BLaER1 (cell line): ENCODE results near the gene MACROH2A1.
"Not testable (repeated sequence)": the region's sequence is repeated elsewhere in the genome, so short reads cannot be mapped to it uniquely, and the experiment has no call there.

Source experiments
- H3K27ac ChIP-seq: shearing (Covaris generic); formaldehyde crosslinking; 2 replicates; pipeline ENCODE4 v1.8.1; 2022
- H3K27me3 ChIP-seq: shearing (Covaris generic); formaldehyde crosslinking; 2 replicates; pipeline ENCODE4 v1.8.1; 2022
- H3K36me3 ChIP-seq: shearing (Covaris generic); formaldehyde crosslinking; 2 replicates; pipeline ENCODE4 v1.8.1; 2022
- H3K4me1 ChIP-seq: shearing (Covaris generic); formaldehyde crosslinking; 2 replicates; pipeline ENCODE4 v1.8.1; 2022
- H3K4me2 ChIP-seq: shearing (Covaris generic); formaldehyde crosslinking; 2 replicates; pipeline ENCODE4 v1.8.1; 2022
- H3K4me3 ChIP-seq: shearing (Covaris generic); formaldehyde crosslinking; 2 replicates; pipeline ENCODE4 v1.8.1; 2022
- H3K9ac ChIP-seq: shearing (Covaris generic); formaldehyde crosslinking; 2 replicates; pipeline ENCODE4 v1.8.1; 2022
- H3K9me3 ChIP-seq: shearing (Covaris generic); formaldehyde crosslinking; 2 replicates; pipeline ENCODE4 v1.8.1; 2022
- H4K20me1 ChIP-seq: shearing (Covaris generic); formaldehyde crosslinking; 2 replicates; pipeline ENCODE4 v1.8.1; 2022
- Cebpa-rat ChIP-seq: shearing (Covaris generic); IDR thresholded peaks from 2 replicates; pipeline ENCODE4 v1.8.1; 2022

MACROH2A1 gene

GRCh38 chr5:135372654-135373381, 26.2 kb downstream of the MACROH2A1 start:
- H3K9me3 ChIP-seq = no peaks in the 10 kb centered on the region
- H4K20me1 ChIP-seq = peaks cover 96% of the 10 kb centered on the region
- H3K4me1 ChIP-seq = peaks cover 62% of the 10 kb centered on the region
- H3K36me3 ChIP-seq = peaks cover 93% of the 10 kb centered on the region
- H3K27me3 ChIP-seq = no peaks in the 10 kb centered on the region
- H3K4me2 ChIP-seq = peak overlapping the region; percentile 91
- H3K27ac ChIP-seq = peak overlapping the region; percentile 79
- H3K4me3 ChIP-seq = no peak overlapping the region; the same call in 1 of the 2 replicates
- TF ChIP-seq Cebpa-rat = no peak
- H3K9ac ChIP-seq = peak overlapping the region; percentile 62

GRCh38 chr5:135371622-135372232, 27.3 kb downstream of the MACROH2A1 start:
- TF ChIP-seq Cebpa-rat = no peak
- Histone ChIP-seq H4K20me1 (peaks cover 91% of the 10 kb centered on the region), H3K27me3 (no peaks in the 10 kb centered on the region), H3K9me3 (no peaks in the 10 kb centered on the region), H3K4me3 (no peak overlapping the region), H3K36me3 (peaks cover 100% of the 10 kb centered on the region), H3K4me1 (peaks cover 51% of the 10 kb centered on the region), H3K27ac (peak overlapping the region; percentile 79), H3K4me2 (peak overlapping the region; percentile 91), H3K9ac (no peak overlapping the region)

- H3K36me3 ChIP-seq = peaks cover 100% of the 10 kb centered on the region
- H3K27ac ChIP-seq = no peak overlapping the region
These were observed 29.1 kb downstream of the MACROH2A1 start for GRCh38 chr5:135369952-135370351.

GRCh38 chr5:135367554-135367953, 31.5 kb downstream of the MACROH2A1 start:
- Histone ChIP-seq H3K4me1 (peaks cover 15% of the 10 kb centered on the region), H4K20me1 (peaks cover 72% of the 10 kb centered on the region), H3K4me3 (no peak overlapping the region), H3K4me2 (no peak overlapping the region), H3K27me3 (no peaks in the 10 kb centered on the region), H3K9me3 (no peaks in the 10 kb centered on the region), H3K27ac (no peak overlapping the region), H3K36me3 (peaks cover 94% of the 10 kb centered on the region), H3K9ac (no peak overlapping the region)
- TF ChIP-seq Cebpa-rat = no peak

More at GRCh38 chr5:135369952-135370351, 29.1 kb downstream of the MACROH2A1 start:
- H3K4me2 ChIP-seq = no peak overlapping the region
- peaks cover 89% of the 10 kb centered on the region for H4K20me1 ChIP-seq
- peaks cover 34% of the 10 kb centered on the region for H3K4me1 ChIP-seq
- no peak overlapping the region for H3K9ac ChIP-seq
- no peak for TF ChIP-seq Cebpa-rat
- no peak overlapping the region for H3K4me3 ChIP-seq
- no peaks in the 10 kb centered on the region for H3K27me3 ChIP-seq
- no peaks in the 10 kb centered on the region for H3K9me3 ChIP-seq

DNA sequence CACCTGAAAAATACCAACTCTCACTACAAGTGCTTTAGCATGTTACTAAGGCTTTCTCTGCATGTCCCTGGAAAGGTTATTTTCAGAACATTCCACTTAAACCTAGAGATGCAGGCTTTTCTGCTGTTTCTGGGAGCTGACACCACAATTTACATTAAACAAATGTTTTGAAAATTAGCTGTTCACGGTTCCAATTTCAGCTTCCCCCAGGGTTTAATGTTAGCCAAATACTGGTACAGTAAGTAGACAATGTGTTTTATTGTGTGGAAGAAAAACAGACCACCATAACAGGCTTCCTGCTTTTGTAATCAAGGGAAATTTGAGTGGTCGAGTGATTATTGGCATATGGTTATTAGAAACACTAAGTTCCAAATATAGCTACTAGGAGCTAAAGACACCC, 32.0 kb downstream of the MACROH2A1 start:
- no peak overlapping the region for H3K9ac ChIP-seq
- no peak overlapping the region for H3K4me3 ChIP-seq
- no peaks in the 10 kb centered on the region for H3K27me3 ChIP-seq
- H4K20me1 ChIP-seq = peaks cover 72% of the 10 kb centered on the region
- H3K9me3 ChIP-seq = no peaks in the 10 kb centered on the region
- no peak overlapping the region for H3K27ac ChIP-seq
- peaks cover 93% of the 10 kb centered on the region for H3K36me3 ChIP-seq
- H3K4me1 ChIP-seq = peaks cover 15% of the 10 kb centered on the region
- H3K4me2 ChIP-seq = no peak overlapping the region
- TF ChIP-seq Cebpa-rat = no peak

DNA sequence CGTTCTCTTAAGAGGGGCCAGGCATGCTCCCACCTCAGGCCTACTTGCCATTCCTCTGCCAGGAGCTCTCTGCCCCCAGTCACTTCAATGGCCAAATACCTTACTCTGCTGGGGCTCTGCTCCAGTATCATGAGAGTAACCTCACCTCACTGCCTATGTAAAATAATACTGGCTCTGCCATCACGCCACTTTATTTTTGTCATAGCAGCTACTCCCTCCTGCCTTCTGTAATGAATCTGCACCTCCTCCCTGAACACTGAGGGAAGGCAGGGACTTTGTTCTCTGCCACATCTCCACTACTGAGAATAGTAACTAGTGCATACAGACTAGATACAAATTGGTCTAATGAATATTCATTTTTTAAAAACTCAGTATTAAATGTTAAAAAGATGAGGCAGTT, 33.8 kb downstream of the MACROH2A1 start:
- H3K9me3 ChIP-seq = no peaks in the 10 kb centered on the region
- no peak overlapping the region for H3K9ac ChIP-seq
- H3K4me2 ChIP-seq = no peak overlapping the region
- H3K36me3 ChIP-seq = peaks cover 91% of the 10 kb centered on the region
- peaks cover 76% of the 10 kb centered on the region for H4K20me1 ChIP-seq
- no peak for TF ChIP-seq Cebpa-rat
- peaks cover 28% of the 10 kb centered on the region for H3K4me1 ChIP-seq
- H3K27ac ChIP-seq = no peak overlapping the region
- no peaks in the 10 kb centered on the region for H3K27me3 ChIP-seq
- no peak overlapping the region for H3K4me3 ChIP-seq

DNA sequence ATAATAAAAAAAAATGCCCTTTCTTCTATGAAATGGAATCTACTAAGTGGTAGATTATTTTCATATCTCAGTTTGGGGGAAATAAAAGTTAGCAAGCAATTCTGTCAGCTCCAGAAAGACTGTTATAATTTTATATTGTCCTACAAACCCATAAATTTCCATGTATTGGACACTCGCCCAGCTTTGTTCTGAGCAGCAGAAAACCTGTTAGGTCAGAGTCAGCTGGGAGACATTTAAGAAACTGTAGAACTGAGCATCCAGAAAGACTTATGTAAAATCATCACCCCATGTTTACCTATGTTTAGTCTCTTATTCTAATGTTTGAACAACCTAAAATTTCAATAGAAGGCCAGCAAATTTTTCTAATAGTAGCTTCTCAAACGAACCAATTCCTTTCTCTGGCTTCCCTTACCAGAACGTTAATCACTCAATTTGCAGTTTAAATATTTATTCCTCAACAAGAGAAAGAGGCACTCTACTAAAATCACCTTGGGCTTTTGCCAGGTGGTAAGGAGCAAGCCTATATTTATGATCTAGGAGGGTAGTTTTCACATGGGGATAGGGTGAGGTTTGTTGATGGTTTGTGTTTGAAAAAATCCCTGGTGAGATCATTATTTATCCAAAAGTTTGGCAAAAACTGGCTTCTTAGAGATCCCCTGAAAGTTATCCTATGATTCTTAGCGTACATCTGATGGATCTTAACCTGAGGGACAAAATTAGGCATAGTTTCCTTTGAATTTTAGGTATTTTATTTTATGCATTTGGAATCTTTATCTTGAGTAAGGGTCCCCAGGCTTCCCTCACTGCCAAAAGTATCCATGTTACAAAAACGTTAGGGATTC, 34.4 kb downstream of the MACROH2A1 start:
- Histone ChIP-seq H3K4me3 (no peak overlapping the region), H3K36me3 (peaks cover 91% of the 10 kb centered on the region), H3K27me3 (no peaks in the 10 kb centered on the region), H3K27ac (no peak overlapping the region), H4K20me1 (peaks cover 76% of the 10 kb centered on the region), H3K9ac (no peak overlapping the region), H3K4me1 (peaks cover 33% of the 10 kb centered on the region), H3K4me2 (no peak overlapping the region), H3K9me3 (no peaks in the 10 kb centered on the region)
- TF ChIP-seq Cebpa-rat = no peak

DNA sequence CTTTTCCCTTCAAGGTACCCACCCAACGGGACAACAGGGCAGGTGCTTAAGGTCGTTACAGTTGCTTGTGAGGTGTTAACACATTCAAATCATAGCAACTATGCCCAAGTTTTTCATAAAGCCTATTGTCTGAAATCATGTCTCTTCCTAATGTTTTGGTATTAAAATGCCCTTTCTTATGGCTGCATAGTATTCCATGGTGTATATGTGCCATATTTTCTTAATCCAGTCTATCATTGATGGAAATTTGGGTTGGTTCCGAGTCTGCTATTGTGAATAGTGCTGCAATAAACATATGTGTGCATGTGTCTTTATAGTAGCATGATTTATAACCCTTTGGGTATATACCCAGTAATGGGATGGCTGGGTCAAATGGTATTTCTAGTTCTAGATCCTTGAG, 35.7 kb downstream of the MACROH2A1 start:
- H3K9ac ChIP-seq, H3K27ac ChIP-seq, H3K9me3 ChIP-seq, H3K27me3 ChIP-seq, H3K4me3 ChIP-seq, H3K4me2 ChIP-seq: not testable (repeated sequence)
- peaks cover 91% of the 10 kb centered on the region for H3K36me3 ChIP-seq
- H4K20me1 ChIP-seq = peaks cover 69% of the 10 kb centered on the region
- peaks cover 33% of the 10 kb centered on the region for H3K4me1 ChIP-seq

- Histone ChIP-seq H3K27me3 (no peaks in the 10 kb centered on the region), H3K4me2 (no peak overlapping the region), H3K36me3 (peaks cover 91% of the 10 kb centered on the region), H3K27ac (no peak overlapping the region), H3K4me3 (no peak overlapping the region), H4K20me1 (peaks cover 70% of the 10 kb centered on the region), H3K9ac (no peak overlapping the region), H3K4me1 (peaks cover 33% of the 10 kb centered on the region), H3K9me3 (no peaks in the 10 kb centered on the region)
- no peak for TF ChIP-seq Cebpa-rat
These were observed 36.9 kb downstream of the MACROH2A1 start for GRCh38 chr5:135362102-135362501.
